RKO (cell line): Measurements from ENCODE around the gene DAPK1.

Experiments
- DNase-seq: peaks from one replicate; pipeline ENCODE4 v3.0.0-alpha.2; 2016; ENCODE audit warnings: low spot score

DAPK1 gene

GRCh38 chr9:87613265-87614111 is 115.8 kb downstream of the DAPK1 start:
- no peak for DNase-seq

- DNase-seq: no peak
Measured at GRCh38 chr9:87614397-87614796, 116.7 kb downstream of the DAPK1 start.

GRCh38 chr9:87615136-87615535 is 117.5 kb downstream of the DAPK1 start:
- no peak for DNase-seq

GRCh38 chr9:87615547-87616148 is 118.0 kb downstream of the DAPK1 start:
- DNase-seq: no peak

- DNase-seq: no peak
Measured at GRCh38 chr9:87618226-87618625, 120.6 kb downstream of the DAPK1 start.

GRCh38 chr9:87618931-87619330 is 121.3 kb downstream of the DAPK1 start:
- DNase-seq: no peak

- no peak for DNase-seq
Measured at GRCh38 chr9:87619346-87619745, 121.7 kb downstream of the DAPK1 start.

GRCh38 chr9:87620731-87621322 is 123.2 kb downstream of the DAPK1 start:
- no peak for DNase-seq

GRCh38 chr9:87622098-87622497 is 124.4 kb downstream of the DAPK1 start:
- no peak for DNase-seq

- DNase-seq: no peak
Measured at GRCh38 chr9:87622923-87623322, 125.3 kb downstream of the DAPK1 start.

GRCh38 chr9:87628346-87628745 is 130.7 kb downstream of the DAPK1 start:
- no peak for DNase-seq

GRCh38 chr9:87629104-87629503 is 131.4 kb downstream of the DAPK1 start:
- no peak for DNase-seq

- DNase-seq: no peak
Measured at GRCh38 chr9:87630266-87630665, 132.6 kb downstream of the DAPK1 start.

GRCh38 chr9:87630846-87631245 is 133.2 kb downstream of the DAPK1 start:
- no peak for DNase-seq

- DNase-seq: no peak
Measured at GRCh38 chr9:87635656-87636501, 138.2 kb downstream of the DAPK1 start.

- DNase-seq: no peak
Measured at GRCh38 chr9:87638292-87638691, 140.6 kb downstream of the DAPK1 start.

GRCh38 chr9:87639949-87640348 is 142.3 kb downstream of the DAPK1 start:
- no peak for DNase-seq

GRCh38 chr9:87640385-87640795 is 142.7 kb downstream of the DAPK1 start:
- no peak for DNase-seq

GRCh38 chr9:87641067-87641466 is 143.4 kb downstream of the DAPK1 start:
- DNase-seq: no peak

- no peak for DNase-seq
Measured at GRCh38 chr9:87642330-87643106, 144.9 kb downstream of the DAPK1 start.

- DNase-seq: no peak
Measured at GRCh38 chr9:87643107-87643650, 145.5 kb downstream of the DAPK1 start.
